Activated T-cell treated with anti-CD3 and anti-CD28 coated beads for 24 hours (primary cell): Measurements from ENCODE around the gene ZNF608.

ENCODE experiments used
- DNase-seq: peaks from one replicate; pipeline ENCODE4 v3.0.0-alpha.2; 2020; ENCODE audit warnings: low read depth

Gene ZNF608

GRCh38 chr5:124745928-124746915, at the start of gene ZNF608:
Gene ZNF608, minus strand, starts transcription at chr5:124746639. Its CDS starts 1,650 bp downstream, at chr5:124744989.
- no peak for DNase-seq

GRCh38 chr5:124795829-124796228, 49.4 kb upstream of the ZNF608 start:
- DNase-seq: no peak

GRCh38 chr5:124790895-124791732, 44.7 kb upstream of the ZNF608 start:
- no peak for DNase-seq

GRCh38 chr5:124790301-124790894, 44.0 kb upstream of the ZNF608 start:
- DNase-seq: no peak

GRCh38 chr5:124789104-124789605, 42.7 kb upstream of the ZNF608 start:
- no peak for DNase-seq

GRCh38 chr5:124783794-124784193, 37.4 kb upstream of the ZNF608 start:
- no peak for DNase-seq

- no peak for DNase-seq
Observed at GRCh38 chr5:124783285-124783684, 36.8 kb upstream of the ZNF608 start.

GRCh38 chr5:124782262-124782661, 35.8 kb upstream of the ZNF608 start:
- DNase-seq: no peak

- DNase-seq: no peak
Observed at GRCh38 chr5:124780011-124780410, 33.6 kb upstream of the ZNF608 start.

- no peak for DNase-seq
Observed at GRCh38 chr5:124773315-124774311, 27.2 kb upstream of the ZNF608 start.

- no peak for DNase-seq
Observed at GRCh38 chr5:124772457-124773200, 26.2 kb upstream of the ZNF608 start.

GRCh38 chr5:124771761-124772160, 25.3 kb upstream of the ZNF608 start:
- DNase-seq: no peak

- no peak for DNase-seq
Observed at GRCh38 chr5:124764992-124765611, 18.7 kb upstream of the ZNF608 start.

GRCh38 chr5:124764585-124764984, 18.1 kb upstream of the ZNF608 start:
- no peak for DNase-seq

- DNase-seq: no peak
Observed at GRCh38 chr5:124761010-124761409, 14.6 kb upstream of the ZNF608 start.

- DNase-seq: no peak
Observed at GRCh38 chr5:124760608-124761007, 14.2 kb upstream of the ZNF608 start.

GRCh38 chr5:124755565-124755964, 9.1 kb upstream of the ZNF608 start:
- no peak for DNase-seq

- no peak for DNase-seq
Observed at GRCh38 chr5:124755041-124755440, 8.6 kb upstream of the ZNF608 start.

GRCh38 chr5:124754206-124754927, 7.9 kb upstream of the ZNF608 start:
- DNase-seq: no peak
